Measurements from ENCODE around the gene NEGR1. TPM values are rescaled to one million over a fixed set of nuclear protein-coding genes. Genes with fewer than 3 reads are reported as not detected.

The NEGR1 gene
- total RNA-seq, 1 donor from 2014 or later: 9.7 TPM

DNA sequence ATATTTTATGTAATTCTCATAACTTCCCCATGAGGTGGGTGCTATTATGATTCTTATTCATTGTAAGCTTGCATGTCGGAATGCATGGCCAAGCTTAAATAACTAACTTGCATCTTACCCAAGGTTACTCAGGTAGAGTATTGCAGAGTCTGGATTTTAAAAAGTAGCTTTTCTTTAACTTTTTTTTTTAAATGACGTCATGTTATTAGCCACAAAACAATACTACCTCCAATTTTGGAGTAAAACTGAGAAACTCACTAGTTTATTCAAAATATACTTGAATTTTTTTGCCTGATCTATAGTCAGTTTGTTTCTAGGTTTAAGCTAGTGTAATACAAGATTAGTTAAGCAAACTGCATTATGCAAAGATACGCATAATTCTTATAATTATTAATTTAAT is 57.8 kb downstream of the NEGR1 start:
- H3K36me3 ChIP-seq: no peaks in the 10 kb centered on the region
- no peak for DNase-seq
- intact Hi-C loops (cut with micrococcal nuclease): no loop called here
- no peaks in the 10 kb centered on the region for H3K4me1 ChIP-seq
- H3K27me3 ChIP-seq (ENCODE audit: low read depth): no peaks in the 10 kb centered on the region
- TF ChIP-seq, protein P1, sequence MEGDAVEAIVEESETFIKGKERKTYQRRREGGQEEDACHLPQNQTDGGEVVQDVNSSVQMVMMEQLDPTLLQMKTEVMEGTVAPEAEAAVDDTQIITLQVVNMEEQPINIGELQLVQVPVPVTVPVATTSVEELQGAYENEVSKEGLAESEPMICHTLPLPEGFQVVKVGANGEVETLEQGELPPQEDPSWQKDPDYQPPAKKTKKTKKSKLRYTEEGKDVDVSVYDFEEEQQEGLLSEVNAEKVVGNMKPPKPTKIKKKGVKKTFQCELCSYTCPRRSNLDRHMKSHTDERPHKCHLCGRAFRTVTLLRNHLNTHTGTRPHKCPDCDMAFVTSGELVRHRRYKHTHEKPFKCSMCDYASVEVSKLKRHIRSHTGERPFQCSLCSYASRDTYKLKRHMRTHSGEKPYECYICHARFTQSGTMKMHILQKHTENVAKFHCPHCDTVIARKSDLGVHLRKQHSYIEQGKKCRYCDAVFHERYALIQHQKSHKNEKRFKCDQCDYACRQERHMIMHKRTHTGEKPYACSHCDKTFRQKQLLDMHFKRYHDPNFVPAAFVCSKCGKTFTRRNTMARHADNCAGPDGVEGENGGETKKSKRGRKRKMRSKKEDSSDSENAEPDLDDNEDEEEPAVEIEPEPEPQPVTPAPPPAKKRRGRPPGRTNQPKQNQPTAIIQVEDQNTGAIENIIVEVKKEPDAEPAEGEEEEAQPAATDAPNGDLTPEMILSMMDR (IDR thresholded peaks at IDR 0.05; ENCODE audit: borderline replicate concordance): no peak
- no peak overlapping the region for H3K4me3 ChIP-seq
- no peaks in the 10 kb centered on the region for H3K9me3 ChIP-seq (replicated peaks)
- no peak overlapping the region for H3K27ac ChIP-seq (replicated peaks)

DNA sequence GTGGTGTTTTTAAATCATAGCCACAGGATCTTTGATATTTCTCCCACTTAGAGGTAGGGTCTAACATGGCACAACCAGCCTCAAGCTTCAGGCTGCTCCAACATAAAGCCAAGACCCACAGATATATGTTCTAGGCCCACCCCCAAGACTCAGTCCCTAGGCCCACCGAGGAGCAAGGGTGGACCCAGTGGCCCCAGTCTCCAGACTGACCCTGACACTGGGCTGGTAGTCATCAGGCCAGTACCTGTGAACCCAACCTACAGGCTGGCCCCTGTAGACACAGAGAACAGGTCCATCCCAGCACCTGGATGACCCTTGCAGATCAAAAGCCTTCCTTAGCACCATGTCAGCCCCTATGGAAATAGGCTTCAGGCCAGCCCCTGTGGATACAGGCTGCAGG is 60.5 kb downstream of the NEGR1 start:
- intact Hi-C loops (cut with micrococcal nuclease): no loop called here
- TF ChIP-seq, protein P1 (IDR thresholded peaks at IDR 0.05; ENCODE audit: borderline replicate concordance): no peak

DNA sequence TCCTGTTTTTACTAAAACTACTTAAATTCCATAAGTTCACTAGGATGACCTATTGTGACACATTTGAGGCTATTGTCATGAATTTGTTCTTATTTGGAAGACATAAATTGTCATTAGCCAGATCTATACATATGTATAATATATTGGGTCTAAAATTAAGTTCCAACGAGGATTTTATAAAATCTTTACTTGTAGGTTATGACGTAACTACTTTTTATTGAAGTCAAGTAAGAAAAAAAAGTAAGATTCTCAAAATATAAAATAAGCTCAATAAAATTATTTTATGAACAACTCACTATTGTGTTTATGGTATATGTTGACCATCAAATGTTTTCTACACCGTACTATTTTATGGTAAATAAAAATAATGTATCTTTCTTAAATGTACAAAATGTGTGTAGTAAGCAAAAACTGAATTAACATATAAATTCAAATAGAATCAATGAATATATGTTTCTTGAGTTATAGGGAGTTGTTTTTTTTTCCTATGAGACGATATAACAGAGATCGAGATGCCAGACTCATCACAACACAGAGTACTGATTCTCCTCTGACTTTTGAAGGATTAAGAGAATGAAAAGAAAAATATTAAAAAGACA is 64.1 kb downstream of the NEGR1 start:
- no peak overlapping the region for H3K4me3 ChIP-seq
- no peak for DNase-seq
- TF ChIP-seq, protein P1 (IDR thresholded peaks at IDR 0.05; ENCODE audit: borderline replicate concordance): no peak
- intact Hi-C loops (cut with micrococcal nuclease): no loop called here
- no peaks in the 10 kb centered on the region for H3K9me3 ChIP-seq (replicated peaks)
- H3K27ac ChIP-seq (replicated peaks): no peak overlapping the region
- no peaks in the 10 kb centered on the region for H3K27me3 ChIP-seq (ENCODE audit: low read depth)
- H3K4me1 ChIP-seq: no peaks in the 10 kb centered on the region
- no peaks in the 10 kb centered on the region for H3K36me3 ChIP-seq

More for the DNA sequence above, 60.5 kb downstream of the NEGR1 start:
- H3K4me3 ChIP-seq: no peak overlapping the region
- DNase-seq: no peak
- no peaks in the 10 kb centered on the region for H3K36me3 ChIP-seq
- no peaks in the 10 kb centered on the region for H3K4me1 ChIP-seq
- no peaks in the 10 kb centered on the region for H3K9me3 ChIP-seq (replicated peaks)
- no peak overlapping the region for H3K27ac ChIP-seq (replicated peaks)
- H3K27me3 ChIP-seq (ENCODE audit: low read depth): no peaks in the 10 kb centered on the region

DNA sequence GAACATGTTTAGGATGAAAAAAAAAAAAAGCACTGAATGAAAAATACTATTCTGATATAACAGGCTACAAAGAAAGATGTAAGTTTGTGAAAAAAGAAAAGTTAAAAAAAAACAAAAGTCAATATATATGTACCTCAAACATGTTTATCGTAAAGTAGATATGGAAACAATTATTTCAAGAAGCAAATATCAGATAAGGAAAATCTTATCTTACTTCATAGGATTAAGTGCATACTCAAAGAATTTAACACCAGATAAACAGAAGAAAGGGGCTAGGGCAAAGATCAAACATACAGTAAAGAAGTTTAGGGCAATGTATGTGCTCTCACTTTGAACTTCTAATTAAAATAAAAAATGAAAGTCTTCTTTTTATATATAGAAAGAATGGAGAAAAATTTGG is 75.3 kb downstream of the NEGR1 start:
- H3K9me3 ChIP-seq (replicated peaks): peaks cover 5% of the 10 kb centered on the region
- H3K36me3 ChIP-seq: no peaks in the 10 kb centered on the region
- intact Hi-C loops (cut with micrococcal nuclease): no loop called here
- no peak overlapping the region for H3K4me3 ChIP-seq
- TF ChIP-seq, protein P1 (IDR thresholded peaks at IDR 0.05; ENCODE audit: borderline replicate concordance): no peak
- H3K27ac ChIP-seq (replicated peaks): no peak overlapping the region
- H3K27me3 ChIP-seq (ENCODE audit: low read depth): no peaks in the 10 kb centered on the region
- no peaks in the 10 kb centered on the region for H3K4me1 ChIP-seq
- DNase-seq: no peak

DNA sequence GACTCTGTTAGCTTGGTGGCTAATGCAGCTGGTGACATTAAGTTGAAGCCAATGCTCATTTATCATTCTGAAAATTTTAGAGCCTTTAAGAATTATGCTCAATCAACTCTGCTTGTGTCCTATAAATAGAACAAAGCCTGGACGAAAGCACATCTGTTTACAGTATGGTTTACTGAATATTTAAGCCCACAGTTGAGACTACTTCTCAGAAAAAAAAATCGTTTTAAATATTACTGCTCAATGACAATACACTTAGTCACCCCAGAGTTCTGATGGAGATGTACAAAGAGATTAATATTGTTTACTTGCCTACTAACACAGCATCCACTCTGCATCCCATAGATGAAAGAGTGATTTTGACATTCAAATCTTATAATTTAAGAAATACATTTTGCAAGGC is 79.6 kb downstream of the NEGR1 start:
- no peak overlapping the region for H3K27ac ChIP-seq (replicated peaks)
- peaks cover 19% of the 10 kb centered on the region for H3K9me3 ChIP-seq (replicated peaks)
- H3K4me3 ChIP-seq: no peak overlapping the region
- TF ChIP-seq, protein P1 (IDR thresholded peaks at IDR 0.05; ENCODE audit: borderline replicate concordance): no peak
- DNase-seq: no peak
- no peaks in the 10 kb centered on the region for H3K36me3 ChIP-seq
- no peaks in the 10 kb centered on the region for H3K27me3 ChIP-seq (ENCODE audit: low read depth)
- intact Hi-C loops (cut with micrococcal nuclease): no loop called here
- no peaks in the 10 kb centered on the region for H3K4me1 ChIP-seq

All from left ventricle myocardium inferior (tissue), 1 donor.